Stimulated activated effector memory CD8-positive, alpha-beta T cell treated with anti-CD3 and anti-CD28 coated beads, Interleukin-12 subunit alpha, Interleukin-12 subunit beta, amount 100 ng/mL, for 72 hours (primary cell): ENCODE results near the gene IQGAP2.

Experiments used
- ATAC-seq: fragments of 150-1000 bp; cut with Tn5 transposase; 2 replicates; pipeline ENCODE4 v1.10.0; 2021
- DNase-seq, 2 donors: peaks; one replicate each; pipeline ENCODE4 v3.0.0; 2021 to 2022; ENCODE audit warnings: low spot score in 2 of 2
- H3K27ac Mint-ChIP-seq: one replicate; pipeline ENCODE4 v1.8.0; 2022; ENCODE audit warnings: mild to moderate bottlenecking, mixed read lengths
- H3K36me3 Mint-ChIP-seq: one replicate; pipeline ENCODE4 v1.8.0; 2022; ENCODE audit warnings: mild to moderate bottlenecking, mixed read lengths
- H3K4me1 Mint-ChIP-seq: one replicate; pipeline ENCODE4 v1.8.0; 2022; ENCODE audit warnings: mixed read lengths
- H3K4me3 Mint-ChIP-seq: one replicate; pipeline ENCODE4 v1.8.0; 2022; ENCODE audit warnings: mild to moderate bottlenecking, mixed read lengths
- H3K9me3 Mint-ChIP-seq: one replicate; pipeline ENCODE4 v1.8.0; 2022; ENCODE audit warnings: mixed read lengths

Gene IQGAP2

GRCh38 chr5:76445063-76445462, 42.0 kb downstream of the IQGAP2 start:
- no peaks in the 10 kb centered on the region for H3K9me3 Mint-ChIP-seq
- peaks cover 24% of the 10 kb centered on the region for H3K36me3 Mint-ChIP-seq
- DNase-seq (no peak), ATAC-seq (no peak)
- peaks cover 49% of the 10 kb centered on the region for H3K4me1 Mint-ChIP-seq
- no peak overlapping the region for H3K4me3 Mint-ChIP-seq
- H3K27ac Mint-ChIP-seq, result no peak overlapping the region

- no peak for DNase-seq
- peaks cover 24% of the 10 kb centered on the region for H3K36me3 Mint-ChIP-seq
- H3K4me1 Mint-ChIP-seq, result peaks cover 57% of the 10 kb centered on the region
- ATAC-seq, result no peak
- no peak overlapping the region for H3K4me3 Mint-ChIP-seq
- H3K27ac Mint-ChIP-seq, result no peak overlapping the region
- no peaks in the 10 kb centered on the region for H3K9me3 Mint-ChIP-seq
Observed at GRCh38 chr5:76445830-76446229, 42.7 kb downstream of the IQGAP2 start.

GRCh38 chr5:76446776-76447175, 43.7 kb downstream of the IQGAP2 start:
- no peak overlapping the region for H3K27ac Mint-ChIP-seq

GRCh38 chr5:76449606-76450005, 46.5 kb downstream of the IQGAP2 start:
- no peaks in the 10 kb centered on the region for H3K9me3 Mint-ChIP-seq
- no peak for ATAC-seq
- peaks cover 58% of the 10 kb centered on the region for H3K4me1 Mint-ChIP-seq
- no peak overlapping the region for H3K27ac Mint-ChIP-seq
- H3K4me3 Mint-ChIP-seq, result no peak overlapping the region
- DNase-seq, result no peak
- H3K36me3 Mint-ChIP-seq, result peaks cover 13% of the 10 kb centered on the region

More at GRCh38 chr5:76446776-76447175, 43.7 kb downstream of the IQGAP2 start:
- H3K4me1 Mint-ChIP-seq, result peaks cover 58% of the 10 kb centered on the region
- no peak for DNase-seq
- no peak for ATAC-seq
- no peak overlapping the region for H3K4me3 Mint-ChIP-seq
- H3K36me3 Mint-ChIP-seq, result peaks cover 24% of the 10 kb centered on the region
- no peaks in the 10 kb centered on the region for H3K9me3 Mint-ChIP-seq

- no peak for DNase-seq
- ATAC-seq, result no peak
- H3K4me3 Mint-ChIP-seq, result peak overlapping the region; percentile 6
- H3K9me3 Mint-ChIP-seq, result no peaks in the 10 kb centered on the region
- peak overlapping the region; percentile 9 for H3K27ac Mint-ChIP-seq
- peaks cover 13% of the 10 kb centered on the region for H3K36me3 Mint-ChIP-seq
- H3K4me1 Mint-ChIP-seq, result peaks cover 55% of the 10 kb centered on the region
Observed at GRCh38 chr5:76450054-76450453, 47.0 kb downstream of the IQGAP2 start.

- ATAC-seq (no peak), DNase-seq (no peak)
- peaks cover 13% of the 10 kb centered on the region for H3K36me3 Mint-ChIP-seq
- no peak overlapping the region for H3K4me3 Mint-ChIP-seq
- no peaks in the 10 kb centered on the region for H3K9me3 Mint-ChIP-seq
- peaks cover 52% of the 10 kb centered on the region for H3K4me1 Mint-ChIP-seq
- peak overlapping the region; percentile 9 for H3K27ac Mint-ChIP-seq
Observed at GRCh38 chr5:76451031-76451701, 48.1 kb downstream of the IQGAP2 start.

- Mint-ChIP-seq H3K27ac (no peak overlapping the region), H3K36me3 (peaks cover 7% of the 10 kb centered on the region), H3K4me3 (no peak overlapping the region), H3K9me3 (peaks cover 2% of the 10 kb centered on the region), H3K4me1 (peaks cover 56% of the 10 kb centered on the region)
- DNase-seq, result no peak
- no peak for ATAC-seq
Observed at GRCh38 chr5:76455531-76456133, 52.5 kb downstream of the IQGAP2 start.

GRCh38 chr5:76456258-76456657, 53.2 kb downstream of the IQGAP2 start:
- DNase-seq (no peak), ATAC-seq (no peak)
- no peak overlapping the region for H3K27ac Mint-ChIP-seq
- peaks cover 2% of the 10 kb centered on the region for H3K9me3 Mint-ChIP-seq
- H3K4me3 Mint-ChIP-seq, result no peak overlapping the region
- peaks cover 8% of the 10 kb centered on the region for H3K36me3 Mint-ChIP-seq
- H3K4me1 Mint-ChIP-seq, result peaks cover 50% of the 10 kb centered on the region

GRCh38 chr5:76457674-76458485, 54.8 kb downstream of the IQGAP2 start:
- DNase-seq (no peak), ATAC-seq (no peak)
- Mint-ChIP-seq H3K27ac (peak overlapping the region; percentile 40), H3K36me3 (peaks cover 17% of the 10 kb centered on the region), H3K4me3 (no peak overlapping the region), H3K9me3 (peaks cover 2% of the 10 kb centered on the region), H3K4me1 (peaks cover 46% of the 10 kb centered on the region)

- DNase-seq (no peak), ATAC-seq (no peak)
- Mint-ChIP-seq H3K27ac (peak overlapping the region; percentile 76), H3K4me3 (no peak overlapping the region), H3K36me3 (peaks cover 22% of the 10 kb centered on the region), H3K9me3 (peaks cover 2% of the 10 kb centered on the region), H3K4me1 (peaks cover 46% of the 10 kb centered on the region)
Observed at GRCh38 chr5:76458486-76458830, 55.4 kb downstream of the IQGAP2 start.

GRCh38 chr5:76460104-76460503, 57.0 kb downstream of the IQGAP2 start:
- Mint-ChIP-seq H3K4me3 (no peak overlapping the region), H3K36me3 (peaks cover 39% of the 10 kb centered on the region), H3K4me1 (peaks cover 52% of the 10 kb centered on the region), H3K27ac (peak overlapping the region; percentile 76), H3K9me3 (peaks cover 2% of the 10 kb centered on the region)
- DNase-seq, result no peak
- no peak for ATAC-seq

GRCh38 chr5:76462097-76462667, 59.1 kb downstream of the IQGAP2 start:
- Mint-ChIP-seq H3K4me3 (no peak overlapping the region), H3K36me3 (peaks cover 41% of the 10 kb centered on the region), H3K4me1 (peaks cover 50% of the 10 kb centered on the region), H3K27ac (no peak overlapping the region), H3K9me3 (peaks cover 2% of the 10 kb centered on the region)
- ATAC-seq (no peak), DNase-seq (no peak)

- peak; percentile 73 for ATAC-seq
- no peak overlapping the region for H3K4me3 Mint-ChIP-seq
- H3K27ac Mint-ChIP-seq, result peak overlapping the region; percentile 64
- H3K9me3 Mint-ChIP-seq, result no peaks in the 10 kb centered on the region
- DNase-seq, result no peak
- peaks cover 35% of the 10 kb centered on the region for H3K36me3 Mint-ChIP-seq
- H3K4me1 Mint-ChIP-seq, result peaks cover 44% of the 10 kb centered on the region
Observed at GRCh38 chr5:76467216-76467615, 64.1 kb downstream of the IQGAP2 start.

GRCh38 chr5:76468635-76469425, 65.7 kb downstream of the IQGAP2 start:
- peaks cover 4% of the 10 kb centered on the region for H3K9me3 Mint-ChIP-seq
- peaks cover 57% of the 10 kb centered on the region for H3K4me1 Mint-ChIP-seq
- no peak overlapping the region for H3K4me3 Mint-ChIP-seq
- peaks cover 30% of the 10 kb centered on the region for H3K36me3 Mint-ChIP-seq
- ATAC-seq (no peak), DNase-seq (no peak)
- peak overlapping the region; percentile 70 for H3K27ac Mint-ChIP-seq
